NOMO-1 treated with DMSO at 0.1 percent for 48 hours (cell line): ENCODE data around the gene SLC2A2.
"Not testable (repeated sequence)": the region's sequence is repeated elsewhere in the genome, so short reads cannot be mapped to it uniquely, and the experiment has no call there.

ENCODE experiments used
- DNase-seq: peaks from one replicate; lab custom pipeline; 2025; ENCODE audit not compliant: unreplicated experiment; lab: John Stamatoyannopoulos, UW

SLC2A2 gene

GRCh38 chr3:170989100-170989648 is 37.3 kb downstream of the SLC2A2 start:
- DNase-seq: no peak

GRCh38 chr3:170988378-170988777 is 38.1 kb downstream of the SLC2A2 start:
- DNase-seq: no peak

- DNase-seq: no peak
Measured at GRCh38 chr3:170985304-170985703, 41.2 kb downstream of the SLC2A2 start.

GRCh38 chr3:170982733-170983132 is 43.8 kb downstream of the SLC2A2 start:
- no peak for DNase-seq

- DNase-seq: no peak
Measured at GRCh38 chr3:170980399-170980798, 46.1 kb downstream of the SLC2A2 start.

- no peak for DNase-seq
Measured at GRCh38 chr3:170977949-170978745, 48.4 kb downstream of the SLC2A2 start.

GRCh38 chr3:170976190-170976519 is 50.4 kb downstream of the SLC2A2 start:
- no peak for DNase-seq

- DNase-seq: no peak
Measured at GRCh38 chr3:170975283-170976189, 51.0 kb downstream of the SLC2A2 start.

GRCh38 chr3:170974872-170975271 is 51.6 kb downstream of the SLC2A2 start:
- DNase-seq: no peak

- not testable (repeated sequence) for DNase-seq
Measured at GRCh38 chr3:170972917-170973316, 53.6 kb downstream of the SLC2A2 start.

GRCh38 chr3:170967126-170967525 is 59.4 kb downstream of the SLC2A2 start:
- no peak for DNase-seq

- DNase-seq: no peak
Measured at GRCh38 chr3:170966495-170966894, 60.0 kb downstream of the SLC2A2 start.

GRCh38 chr3:170962411-170962810 is 64.1 kb downstream of the SLC2A2 start:
- no peak for DNase-seq

GRCh38 chr3:170961616-170962400 is 64.7 kb downstream of the SLC2A2 start:
- peak; percentile 30 for DNase-seq

- no peak for DNase-seq
Measured at GRCh38 chr3:170959457-170959856, 67.1 kb downstream of the SLC2A2 start.

GRCh38 chr3:170956647-170957046 is 69.9 kb downstream of the SLC2A2 start:
- no peak for DNase-seq

GRCh38 chr3:170953736-170954135 is 72.8 kb downstream of the SLC2A2 start:
- DNase-seq: no peak

- no peak for DNase-seq
Measured at GRCh38 chr3:170953229-170953628, 73.3 kb downstream of the SLC2A2 start.

- no peak for DNase-seq
Measured at GRCh38 chr3:170949211-170949610, 77.3 kb downstream of the SLC2A2 start.

GRCh38 chr3:170947018-170947769 is 79.3 kb downstream of the SLC2A2 start:
- DNase-seq: no peak
